Esophagus squamous epithelium (tissue), 5 donors: Measurements from ENCODE around the gene EGFL7. TPM values are rescaled to one million over a fixed set of nuclear protein-coding genes. Genes with fewer than 3 reads are reported as not detected.

ENCODE experiments used
- DNase-seq: peaks from one replicate; lab custom pipeline; 2025; lab: John Stamatoyannopoulos, UW
- H3K27ac ChIP-seq, 4 donors: fragments of 200-600 bp; sonication (generic); one replicate each; pipeline ENCODE4 v1.5.1; 2016 to 2019; ENCODE audit warnings: mild to moderate bottlenecking in 1 of 4
- H3K27me3 ChIP-seq, 4 donors: fragments of 200-600 bp; sonication (generic); 1 replicate in 3 of 4; 2 replicates in 1 of 4; pipeline versions ENCODE4 v1.5.1 to v1.6.0; 2017 to 2021; ENCODE audit warnings: antibody characterized with exemption in 1 of 4
- H3K36me3 ChIP-seq, 3 donors: fragments of 200-600 bp; sonication (generic); one replicate each; pipeline ENCODE4 v1.5.1; 2016 to 2019
- H3K4me1 ChIP-seq, 3 donors: fragments of 200-600 bp; sonication (generic); one replicate each; pipeline ENCODE4 v1.5.1; 2017 to 2019
- H3K4me3 ChIP-seq, 4 donors: fragments of 200-600 bp; sonication (generic); 1 replicate in 3 of 4; 2 replicates in 1 of 4; pipeline ENCODE4 v1.5.1; 2016 to 2019; ENCODE audit warnings: mild to moderate bottlenecking in 2 of 4, moderate library complexity in 1 of 4
- H3K9me3 ChIP-seq, 3 donors: fragments of 200-600 bp; sonication (generic); one replicate each; pipeline ENCODE4 v1.5.1; 2016 to 2019
- CTCF ChIP-seq, 6 experiments: fragments of 450-650 bp in 4 of 6; fragments of 200-600 bp in 2 of 6; sonication (generic) in 2 of 6; IDR thresholded peaks; one replicate each; pipeline ENCODE4 v1.5.1; 2016 to 2019; ENCODE audit warnings: antibody characterized with exemption in 6 of 6, mild to moderate bottlenecking in 4 of 6, moderate library complexity in 4 of 6
- POLR2A ChIP-seq, 4 donors: fragments of 450-650 bp; IDR thresholded peaks; one replicate each; pipeline ENCODE4 v1.6.1; 2017; ENCODE audit warnings: antibody characterized with exemption in 4 of 4, mild to moderate bottlenecking in 4 of 4, moderate library complexity in 3 of 4
- WGBS, 2 donors: methylation state at CpG; one replicate each; pipeline ENCODE4 v1.1.5; 2018; 5-methylcytosine and 5-hydroxymethylcytosine counted together
- intact Hi-C: fragments of 100-400 bp; cut with DNase I; formaldehyde crosslinking; loops from one replicate; pipeline ENCODE4 v1.15.0; 2022
- total RNA-seq, 4 donors: library from RNA; depleted of rRNA; stranded (reverse); fragments of >200 nt; gene quantifications; one replicate each; pipeline ENCODE4 v1.1.0, GENCODE V29; 2016
- donor health status: DM: yes; HTN: yes; CAD: no.

Gene EGFL7
- total RNA-seq, 4 donors from 2014 or later: 5.2 to 41.2 (median 21.2) TPM

GRCh38 chr9:136691316-136692184 lies 28.8 kb downstream of the EGFL7 start:
- H3K27ac ChIP-seq: peak overlapping the region in 2 of 4 donors; percentile 80 to 97
- H3K27me3 ChIP-seq: peaks cover 0 to 11% (median 0%) of the 10 kb centered on the region in 4 donors
- H3K36me3 ChIP-seq: no peaks in the 10 kb centered on the region
- TF ChIP-seq CTCF (IDR thresholded peaks at IDR 0.05) (no peak), POLR2A (IDR thresholded peaks at IDR 0.05) (no peak)
- intact Hi-C loops: no loop called here
- H3K4me1 ChIP-seq: peaks cover 29 to 90% (median 45%) of the 10 kb centered on the region in 3 donors
- no peaks in the 10 kb centered on the region for H3K9me3 ChIP-seq
- no peak for DNase-seq
- no peak overlapping the region for H3K4me3 ChIP-seq
- WGBS, 2 donors: 83% methylated on average over 10 of the region's 29 CpGs; no CpG with 5 or more reads in 1 of the 2 donors

- TF ChIP-seq POLR2A (IDR thresholded peaks at IDR 0.05) (no peak), CTCF (IDR thresholded peaks at IDR 0.05) (no peak)
- Histone ChIP-seq H3K4me1 (peaks cover 29 to 90% (median 42%) of the 10 kb centered on the region in 3 donors), H3K9me3 (no peaks in the 10 kb centered on the region), H3K27ac (peak overlapping the region in 3 of 4 donors; percentile 72 to 89 (median 78)), H3K27me3 (peaks cover 0 to 16% (median 0%) of the 10 kb centered on the region in 4 donors), H3K4me3 (no peak overlapping the region), H3K36me3 (no peaks in the 10 kb centered on the region)
- intact Hi-C loops: no loop called here
- DNase-seq: no peak
- WGBS, 2 donors: 81% methylated on average over 3 of the region's 46 CpGs; no CpG with 5 or more reads in 1 of the 2 donors
These were observed 29.7 kb downstream of the EGFL7 start for GRCh38 chr9:136692185-136693134.

- Histone ChIP-seq H3K4me1 (peaks cover 25 to 89% (median 35%) of the 10 kb centered on the region in 3 donors), H3K27me3 (peaks cover 0 to 22% (median 0%) of the 10 kb centered on the region in 4 donors), H3K27ac (peak overlapping the region; percentile 72 to 89 (median 76)), H3K4me3 (no peak overlapping the region), H3K9me3 (no peaks in the 10 kb centered on the region), H3K36me3 (no peaks in the 10 kb centered on the region)
- TF ChIP-seq CTCF (IDR thresholded peaks at IDR 0.05) (no peak), POLR2A (IDR thresholded peaks at IDR 0.05) (no peak)
- WGBS, 2 donors: 55 to 69% methylated on average over 14 of the region's 14 CpGs
- intact Hi-C loops: no loop called here
- DNase-seq: no peak
These were observed 30.4 kb downstream of the EGFL7 start for GRCh38 chr9:136693135-136693489.

GRCh38 chr9:136693490-136694162 lies 30.9 kb downstream of the EGFL7 start:
- no peak for DNase-seq
- 19 to 76% methylated on average over 3 to 6 of the region's 15 CpGs for WGBS, 2 donors
- no peaks in the 10 kb centered on the region for H3K9me3 ChIP-seq
- TF ChIP-seq POLR2A (IDR thresholded peaks at IDR 0.05): no peak
- peak in 1 of 6 experiments; percentile 6 for TF ChIP-seq CTCF (IDR thresholded peaks at IDR 0.05)
- peaks cover 25 to 84% (median 33%) of the 10 kb centered on the region in 3 donors for H3K4me1 ChIP-seq
- intact Hi-C loops: no loop called here
- H3K4me3 ChIP-seq: peak overlapping the region in 1 of 4 donors; percentile 26
- peaks cover 0 to 26% (median 0%) of the 10 kb centered on the region in 4 donors for H3K27me3 ChIP-seq
- peak overlapping the region; percentile 72 to 89 (median 76) for H3K27ac ChIP-seq
- no peaks in the 10 kb centered on the region for H3K36me3 ChIP-seq
